Upper lobe of left lung (tissue), 4 donors: ENCODE data around the gene FAM216A.

Experiments used
- CTCF ChIP-seq, 6 experiments: fragments of 450-650 bp in 4 of 6; fragments of 200-600 bp in 2 of 6; sonication (generic) in 2 of 6; IDR thresholded peaks; one replicate each; pipeline ENCODE4 v1.5.1; 2016 to 2019; ENCODE audit warnings: antibody characterized with exemption in 6 of 6
- EP300 ChIP-seq, 4 donors: sonication (generic); formaldehyde crosslinking; IDR thresholded peaks; one replicate each; pipeline ENCODE4 v1.5.1; 2017; ENCODE audit warnings: antibody characterized with exemption in 4 of 4, control low read depth in 2 of 4
- POLR2A ChIP-seq, 4 donors: fragments of 450-650 bp; IDR thresholded peaks; one replicate each; pipeline ENCODE4 v1.5.1; 2016 to 2017; ENCODE audit warnings: antibody characterized with exemption in 4 of 4, mild to moderate bottlenecking in 2 of 4

- TF ChIP-seq CTCF (IDR thresholded peaks at IDR 0.05): no peak
- no peak for TF ChIP-seq POLR2A (IDR thresholded peaks at IDR 0.05)
- TF ChIP-seq EP300 (IDR thresholded peaks at IDR 0.05): no peak
Observed at GRCh38 chr12:110528277-110528839, 59.7 kb downstream of the FAM216A start.
